ENCODE data around the gene PLCL1.

DNA sequence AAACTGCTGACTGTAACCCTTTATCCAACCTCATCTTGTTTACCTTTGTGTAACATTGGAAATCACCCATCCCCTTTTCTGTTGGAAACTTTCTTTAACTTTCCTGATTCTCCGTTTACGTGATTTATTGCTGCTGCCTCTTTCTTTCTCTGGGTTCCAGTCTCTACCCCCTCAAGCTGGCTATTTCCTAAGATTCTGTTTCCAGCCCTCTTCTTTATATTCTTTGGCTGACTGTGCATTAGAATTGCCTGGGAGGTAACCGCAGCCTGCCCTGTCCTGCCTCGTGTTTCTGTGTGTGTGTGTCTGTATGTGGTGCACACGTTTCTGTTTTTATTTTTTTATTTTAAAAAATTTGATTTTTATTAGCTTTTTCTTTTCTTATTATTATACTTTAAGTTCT is 229.2 kb downstream of the PLCL1 start:
- TF ChIP-seq, protein P1, sequence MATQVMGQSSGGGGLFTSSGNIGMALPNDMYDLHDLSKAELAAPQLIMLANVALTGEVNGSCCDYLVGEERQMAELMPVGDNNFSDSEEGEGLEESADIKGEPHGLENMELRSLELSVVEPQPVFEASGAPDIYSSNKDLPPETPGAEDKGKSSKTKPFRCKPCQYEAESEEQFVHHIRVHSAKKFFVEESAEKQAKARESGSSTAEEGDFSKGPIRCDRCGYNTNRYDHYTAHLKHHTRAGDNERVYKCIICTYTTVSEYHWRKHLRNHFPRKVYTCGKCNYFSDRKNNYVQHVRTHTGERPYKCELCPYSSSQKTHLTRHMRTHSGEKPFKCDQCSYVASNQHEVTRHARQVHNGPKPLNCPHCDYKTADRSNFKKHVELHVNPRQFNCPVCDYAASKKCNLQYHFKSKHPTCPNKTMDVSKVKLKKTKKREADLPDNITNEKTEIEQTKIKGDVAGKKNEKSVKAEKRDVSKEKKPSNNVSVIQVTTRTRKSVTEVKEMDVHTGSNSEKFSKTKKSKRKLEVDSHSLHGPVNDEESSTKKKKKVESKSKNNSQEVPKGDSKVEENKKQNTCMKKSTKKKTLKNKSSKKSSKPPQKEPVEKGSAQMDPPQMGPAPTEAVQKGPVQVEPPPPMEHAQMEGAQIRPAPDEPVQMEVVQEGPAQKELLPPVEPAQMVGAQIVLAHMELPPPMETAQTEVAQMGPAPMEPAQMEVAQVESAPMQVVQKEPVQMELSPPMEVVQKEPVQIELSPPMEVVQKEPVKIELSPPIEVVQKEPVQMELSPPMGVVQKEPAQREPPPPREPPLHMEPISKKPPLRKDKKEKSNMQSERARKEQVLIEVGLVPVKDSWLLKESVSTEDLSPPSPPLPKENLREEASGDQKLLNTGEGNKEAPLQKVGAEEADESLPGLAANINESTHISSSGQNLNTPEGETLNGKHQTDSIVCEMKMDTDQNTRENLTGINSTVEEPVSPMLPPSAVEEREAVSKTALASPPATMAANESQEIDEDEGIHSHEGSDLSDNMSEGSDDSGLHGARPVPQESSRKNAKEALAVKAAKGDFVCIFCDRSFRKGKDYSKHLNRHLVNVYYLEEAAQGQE (IDR thresholded peaks at IDR 0.05; ENCODE audit: insufficient read depth in 1 of 2, low read depth in 2 of 2, low read length in 2 of 2) = no peak
- TF ChIP-seq POLR2AphosphoS5 (IDR thresholded peaks at IDR 0.05; ENCODE audit: low read depth, low read length) = no peak
- no peak for TF ChIP-seq TAF1 (IDR thresholded peaks at IDR 0.05; ENCODE audit: borderline replicate concordance, insufficient read depth, low read length)
- no peak for TF ChIP-seq FOXP2 (optimal IDR thresholded peaks at IDR 0.05; ENCODE audit: borderline replicate concordance, extremely low read depth, extremely low read length, insufficient read depth)

Measured in PFSK-1 (cell line).